NCI-H1048 (cell line): ENCODE results near the gene AXIN1.
"Not testable (repeated sequence)": the region's sequence is repeated elsewhere in the genome, so short reads cannot be mapped to it uniquely, and the experiment has no call there.

Source experiments
- DNase-seq: peaks from one replicate; lab custom pipeline; 2025; lab: John Stamatoyannopoulos, UW

The AXIN1 gene

DNA sequence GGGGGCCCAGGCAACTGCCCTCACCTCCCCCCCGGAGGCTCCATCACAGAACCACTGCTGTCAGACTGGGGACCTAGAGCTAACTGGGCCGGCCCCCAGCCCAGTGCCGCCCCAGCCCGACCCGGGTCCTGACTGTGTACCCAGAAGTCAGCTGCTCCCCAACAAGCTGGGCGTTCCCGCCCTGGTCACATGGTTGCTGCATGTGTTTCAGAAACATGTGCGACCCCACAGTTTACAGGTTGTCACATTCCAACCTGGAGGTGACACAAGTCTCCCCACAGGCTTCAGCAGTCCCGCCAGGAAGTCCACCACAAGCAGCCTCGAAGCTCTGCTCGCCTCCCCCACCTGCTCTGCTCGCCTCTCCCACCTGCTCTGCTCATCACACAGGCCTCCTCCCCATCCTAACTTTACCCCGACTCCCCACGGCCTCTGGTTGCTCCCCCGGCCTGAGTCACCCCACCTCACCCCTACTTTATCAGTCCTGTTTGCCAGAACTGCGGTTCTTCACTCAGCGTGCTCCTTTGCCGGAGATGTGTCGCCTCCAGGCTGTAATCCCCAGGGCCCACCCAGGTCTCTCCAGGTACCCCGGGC is 16.8 kb upstream of the AXIN1 start:
- no peak for DNase-seq

DNA sequence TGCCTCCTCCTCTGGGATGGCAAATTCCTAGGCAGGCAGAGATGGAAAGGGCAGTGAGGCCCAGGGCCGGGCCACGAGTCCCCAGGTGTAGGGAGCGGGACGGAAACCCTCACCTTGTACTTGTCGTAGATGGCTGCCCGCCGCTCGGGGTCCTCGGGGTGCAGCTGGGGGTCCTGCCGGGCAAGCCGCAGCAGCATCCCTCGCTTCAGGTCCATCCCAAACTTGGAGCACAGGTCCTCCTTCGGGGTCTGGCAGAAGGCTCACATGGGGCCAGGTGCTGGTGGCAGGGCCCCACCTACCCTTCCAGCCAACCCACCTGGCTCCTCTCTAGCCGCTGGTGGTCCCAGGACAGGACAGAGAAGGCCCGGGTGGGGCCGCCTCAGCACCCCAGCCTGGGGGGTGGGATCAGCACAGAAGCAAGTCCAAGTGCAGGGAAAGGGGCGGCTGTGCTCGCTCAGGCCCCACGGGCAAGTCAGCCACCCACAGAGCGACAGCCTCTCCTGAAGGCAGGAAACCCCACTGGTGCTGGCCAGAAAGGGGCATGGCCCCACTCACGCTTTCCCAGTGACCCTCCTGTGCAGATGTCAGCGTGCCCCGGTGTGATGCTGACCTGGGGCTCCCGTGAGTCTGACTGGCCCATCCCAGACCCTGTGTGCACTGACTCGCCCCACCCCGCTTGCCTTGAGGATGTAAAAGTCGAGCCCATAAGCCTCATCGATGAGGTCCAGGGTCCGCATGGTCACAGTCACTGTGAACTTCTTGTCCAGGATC is 16.1 kb upstream of the AXIN1 start:
- no peak for DNase-seq

DNA sequence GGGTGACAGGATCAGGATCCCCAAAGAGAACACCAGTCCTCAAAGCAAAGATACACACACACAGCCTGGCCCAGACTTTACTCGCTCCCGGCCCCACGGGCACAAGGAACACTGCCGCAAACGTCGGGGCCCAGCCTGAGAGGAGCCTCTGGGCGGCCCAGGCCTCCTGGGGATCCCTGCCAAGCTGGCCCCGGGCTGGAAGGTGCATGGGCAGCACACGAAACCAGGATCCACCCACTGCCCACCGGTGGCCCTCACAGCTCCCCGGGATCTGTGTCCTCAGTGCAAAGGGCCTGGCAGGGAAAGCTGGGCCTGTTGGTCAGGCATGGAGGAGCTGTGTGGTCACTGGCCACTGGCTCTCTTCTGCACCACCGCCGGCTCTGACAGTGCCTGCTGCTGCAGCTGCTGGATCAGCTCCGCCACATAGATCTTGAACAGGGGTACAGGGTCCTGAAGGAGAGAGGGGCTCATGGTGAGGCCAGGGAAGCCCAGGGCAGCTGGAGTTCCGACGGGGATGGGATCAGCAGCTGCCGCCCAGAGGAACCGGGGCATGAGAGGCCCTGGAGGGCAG is 14.9 kb upstream of the AXIN1 start:
- no peak for DNase-seq

DNA sequence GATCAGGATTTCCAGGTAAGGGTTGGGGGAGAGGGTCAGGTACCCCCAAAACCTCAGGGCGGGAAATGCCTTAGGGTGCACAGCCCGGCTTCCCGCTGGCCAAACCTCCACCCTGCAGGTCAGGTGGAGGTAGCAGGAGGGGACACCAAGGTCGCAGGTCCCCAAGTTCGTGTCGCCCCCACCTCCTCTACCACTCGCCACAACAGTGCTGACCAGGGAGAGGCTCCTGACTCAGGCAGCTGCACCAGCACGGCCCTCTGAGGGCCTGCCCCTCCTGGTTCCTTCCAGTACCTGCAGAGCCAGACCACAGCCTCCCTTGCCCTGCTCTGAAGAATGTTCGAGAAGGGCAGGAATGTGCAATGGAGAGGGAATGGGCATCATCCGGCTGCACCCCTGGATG is 14.0 kb upstream of the AXIN1 start:
- DNase-seq = no peak

DNA sequence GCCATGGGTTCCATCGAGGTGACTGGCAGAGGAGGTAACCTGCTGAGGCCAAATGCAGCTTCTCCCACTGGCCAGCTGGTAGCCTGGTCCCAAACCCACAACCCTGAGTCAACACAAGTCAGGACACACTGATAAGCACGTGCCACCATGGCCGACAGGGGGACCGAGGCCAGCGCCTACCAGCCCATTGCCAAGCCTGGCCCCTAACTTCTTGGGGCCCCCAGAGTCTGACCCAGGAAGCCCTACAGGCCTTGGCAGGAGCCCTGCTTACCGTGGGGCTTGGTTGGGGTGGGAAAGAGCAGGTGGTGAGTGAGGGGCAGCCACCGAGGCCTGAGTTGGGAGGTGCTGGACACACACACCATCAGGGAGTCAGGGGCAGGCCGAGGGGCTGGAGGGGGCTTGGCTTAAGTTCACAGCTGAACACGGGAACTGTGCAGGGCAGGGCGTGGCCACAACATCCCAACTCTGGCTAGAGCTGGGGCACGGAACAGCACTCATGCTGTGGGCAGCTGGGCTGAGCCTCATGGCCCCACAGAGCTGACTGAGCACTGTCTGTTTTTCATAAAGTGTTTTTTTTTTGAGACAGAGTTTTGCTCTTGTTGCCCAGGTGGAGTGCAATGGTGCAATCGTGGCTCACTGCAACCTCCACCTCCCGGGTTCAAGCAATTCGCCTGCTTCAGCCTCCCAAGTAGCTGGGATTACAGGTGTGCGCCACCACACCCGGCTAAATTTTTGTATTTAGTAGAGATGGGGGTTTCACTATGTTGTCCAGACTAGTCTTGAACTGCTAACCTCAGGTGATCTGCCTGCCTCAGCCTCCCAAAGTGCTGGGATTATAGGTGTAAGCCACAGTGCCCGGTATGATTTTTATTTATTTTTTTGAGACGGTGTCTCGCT is 12.3 kb upstream of the AXIN1 start:
- no peak for DNase-seq

DNA sequence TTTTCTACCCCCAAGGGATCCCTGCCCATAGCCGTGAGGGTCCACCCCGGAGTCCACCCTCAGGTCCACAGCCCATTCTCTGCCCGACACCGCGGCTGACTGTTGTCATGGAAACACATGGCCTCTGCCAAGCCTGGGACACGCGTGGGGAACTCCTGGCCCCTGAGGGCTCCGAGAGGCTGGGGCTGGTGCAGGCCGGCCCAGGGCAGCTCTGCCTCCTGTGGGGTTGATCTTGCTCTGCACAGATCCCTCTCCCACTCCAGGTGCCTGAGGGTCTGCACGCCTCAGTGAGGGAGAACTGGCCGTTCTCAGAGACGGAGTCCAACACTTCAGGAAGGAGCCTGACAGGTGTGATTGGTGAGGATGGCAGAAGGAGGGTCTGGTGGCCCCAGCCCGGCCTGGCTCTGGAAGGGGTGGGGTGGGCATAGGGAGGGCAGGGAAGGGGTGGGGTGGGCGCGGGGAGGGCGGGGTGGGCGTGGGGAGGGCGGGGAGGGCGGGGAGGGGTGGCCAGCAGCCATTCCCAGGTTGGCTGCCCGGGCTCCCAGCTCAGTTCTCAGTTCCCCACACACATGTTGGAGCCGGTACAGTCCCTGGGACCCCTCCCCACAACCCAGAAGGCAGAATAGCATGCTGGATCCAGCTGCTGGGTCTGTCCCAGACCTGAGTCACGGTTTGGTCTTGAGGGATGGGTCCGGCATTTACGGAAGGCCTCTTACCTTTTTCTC is 11.4 kb upstream of the AXIN1 start:
- no peak for DNase-seq

DNA sequence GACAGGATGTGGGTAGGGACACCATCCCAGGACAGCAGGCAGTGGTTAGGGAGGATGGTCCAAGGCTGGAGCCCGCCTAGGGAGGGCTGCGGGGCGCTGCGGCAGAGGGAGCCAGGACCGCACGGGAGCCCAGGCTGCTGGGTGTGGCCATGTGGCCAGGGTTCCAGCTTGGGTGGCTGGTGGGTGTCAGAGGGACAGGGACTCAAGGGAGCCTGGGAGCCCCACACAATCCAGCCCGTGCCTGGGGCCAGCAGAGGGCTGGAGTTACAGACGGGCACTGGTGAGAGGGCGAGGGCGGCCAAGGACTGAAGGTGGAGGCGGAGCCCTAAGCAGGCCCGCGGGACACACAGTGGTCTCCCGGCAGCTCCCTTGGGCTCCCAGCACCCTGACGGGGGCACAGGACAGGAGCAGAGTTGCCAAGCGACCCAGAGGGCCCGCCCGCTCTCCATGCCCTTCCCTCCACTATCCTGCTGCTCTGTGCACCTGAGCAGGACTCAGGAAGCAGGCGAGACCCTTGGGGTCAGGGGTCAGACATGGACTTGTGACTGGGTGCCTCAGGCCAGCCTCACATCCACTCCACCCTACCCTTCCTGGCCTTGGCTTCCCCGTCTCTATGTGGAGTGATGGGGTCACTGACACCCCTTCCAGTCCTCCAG is 10.7 kb upstream of the AXIN1 start:
- no peak for DNase-seq

DNA sequence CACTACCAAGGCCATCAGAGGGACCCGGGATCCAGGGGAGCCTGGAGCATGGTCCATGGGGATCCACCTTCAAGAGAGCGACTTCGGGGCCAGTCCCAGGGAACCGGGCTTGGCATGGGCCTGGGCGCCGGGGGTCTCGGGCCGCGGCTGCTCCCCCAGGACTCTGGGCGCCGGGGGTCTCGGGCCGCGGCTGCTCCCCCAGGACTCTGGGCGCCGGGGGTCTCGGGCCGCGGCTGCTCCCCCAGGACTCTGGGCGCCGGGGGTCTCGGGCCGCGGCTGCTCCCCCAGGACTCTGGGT is 10.1 kb upstream of the AXIN1 start:
- not testable (repeated sequence) for DNase-seq

DNA sequence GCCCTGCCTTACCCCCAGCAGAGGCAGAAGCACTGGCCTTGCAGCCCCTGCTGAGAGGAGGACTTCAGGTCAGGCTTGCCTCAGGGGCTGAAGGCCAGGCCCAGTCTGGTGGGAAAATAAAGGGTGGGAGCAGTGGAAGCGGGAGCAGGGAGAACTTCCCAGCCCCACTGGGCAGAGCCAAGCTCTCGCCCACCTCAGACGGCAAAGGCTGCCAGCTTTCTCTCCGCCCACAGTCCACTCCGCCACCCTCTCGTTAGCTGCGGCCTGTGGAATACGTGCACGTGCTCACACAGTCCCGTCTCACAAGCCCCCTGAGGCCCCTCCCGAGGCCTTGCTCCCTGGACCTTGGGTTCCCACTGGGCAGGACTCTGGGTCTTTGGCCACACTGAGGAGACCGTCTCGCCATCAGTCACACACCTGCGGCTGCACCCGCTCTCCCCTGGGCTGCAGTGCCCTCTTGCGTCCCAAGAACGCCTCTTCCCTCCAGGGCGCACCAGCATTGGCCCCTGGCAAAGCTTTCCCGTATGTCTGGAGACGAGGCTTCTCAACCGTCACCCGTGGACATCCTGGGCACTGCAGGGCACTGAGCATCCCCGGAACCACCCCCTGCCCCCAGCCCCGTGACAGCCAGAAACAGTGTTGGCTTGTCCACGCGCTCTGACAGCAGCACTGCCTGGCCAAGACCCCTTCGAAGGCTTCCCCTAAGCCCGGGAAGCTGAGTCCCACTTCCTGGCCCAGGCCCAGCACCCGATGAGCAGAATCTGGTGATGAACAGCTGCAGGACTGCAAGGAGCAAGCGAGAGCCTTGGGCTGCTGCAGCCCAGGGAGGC is 9.6 kb upstream of the AXIN1 start:
- DNase-seq = no peak

DNA sequence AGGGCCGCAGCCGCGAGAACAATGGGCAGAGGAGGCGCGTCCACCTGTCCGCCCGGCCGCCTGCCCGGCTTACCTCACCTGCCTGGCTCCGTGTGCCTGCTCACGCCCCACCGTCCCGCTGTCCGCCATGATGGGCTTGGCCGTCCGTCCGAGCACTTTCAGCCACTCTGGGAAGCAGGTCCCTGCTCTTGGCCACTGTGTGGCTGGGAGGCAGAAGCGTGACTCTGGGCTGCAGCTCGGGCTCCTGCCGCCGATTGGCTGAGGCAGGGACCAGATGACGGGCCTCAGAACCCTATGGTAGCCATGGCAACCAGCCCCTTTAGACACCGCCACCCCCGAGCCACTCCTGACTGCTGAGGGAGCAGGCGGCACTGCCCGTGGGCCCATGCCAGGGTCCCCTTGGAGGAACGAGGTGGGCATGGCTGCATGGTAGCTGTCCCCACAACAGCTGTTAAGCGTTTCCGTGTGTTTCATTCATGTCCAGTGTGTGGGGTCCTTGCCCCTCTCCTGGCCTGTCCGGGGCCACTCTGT is 8.9 kb upstream of the AXIN1 start:
- no peak for DNase-seq

DNA sequence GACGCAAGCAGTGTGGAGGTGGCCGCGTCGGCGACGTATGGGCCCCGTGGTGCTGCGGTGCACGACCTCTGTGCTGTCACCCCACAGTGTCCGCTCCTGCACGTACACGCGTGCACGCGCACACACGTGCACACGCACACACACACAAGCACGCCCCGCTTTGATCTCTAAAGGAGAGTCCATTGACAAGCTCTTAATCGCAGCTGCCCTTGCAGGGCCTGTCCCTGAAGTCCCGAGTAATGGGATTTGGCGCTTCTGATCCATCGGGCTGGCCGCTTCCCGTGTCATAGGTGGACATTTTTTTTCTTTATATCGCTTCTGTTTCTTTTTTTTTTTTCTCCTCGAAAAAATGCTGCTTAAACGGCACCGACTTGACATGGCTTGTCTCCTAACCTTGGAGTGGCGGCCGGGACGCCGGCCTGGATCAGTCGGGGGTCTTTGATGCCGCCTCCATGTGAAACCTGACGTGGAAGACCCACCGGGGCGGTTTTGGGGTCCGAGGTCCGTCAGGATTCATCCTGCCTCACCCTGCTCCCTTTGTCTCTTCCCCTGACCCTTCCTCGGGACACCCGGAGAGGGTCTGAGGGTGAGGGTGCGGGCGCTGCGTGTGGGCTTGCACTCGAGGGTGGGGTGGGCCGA is 8.3 kb upstream of the AXIN1 start:
- no peak for DNase-seq

DNA sequence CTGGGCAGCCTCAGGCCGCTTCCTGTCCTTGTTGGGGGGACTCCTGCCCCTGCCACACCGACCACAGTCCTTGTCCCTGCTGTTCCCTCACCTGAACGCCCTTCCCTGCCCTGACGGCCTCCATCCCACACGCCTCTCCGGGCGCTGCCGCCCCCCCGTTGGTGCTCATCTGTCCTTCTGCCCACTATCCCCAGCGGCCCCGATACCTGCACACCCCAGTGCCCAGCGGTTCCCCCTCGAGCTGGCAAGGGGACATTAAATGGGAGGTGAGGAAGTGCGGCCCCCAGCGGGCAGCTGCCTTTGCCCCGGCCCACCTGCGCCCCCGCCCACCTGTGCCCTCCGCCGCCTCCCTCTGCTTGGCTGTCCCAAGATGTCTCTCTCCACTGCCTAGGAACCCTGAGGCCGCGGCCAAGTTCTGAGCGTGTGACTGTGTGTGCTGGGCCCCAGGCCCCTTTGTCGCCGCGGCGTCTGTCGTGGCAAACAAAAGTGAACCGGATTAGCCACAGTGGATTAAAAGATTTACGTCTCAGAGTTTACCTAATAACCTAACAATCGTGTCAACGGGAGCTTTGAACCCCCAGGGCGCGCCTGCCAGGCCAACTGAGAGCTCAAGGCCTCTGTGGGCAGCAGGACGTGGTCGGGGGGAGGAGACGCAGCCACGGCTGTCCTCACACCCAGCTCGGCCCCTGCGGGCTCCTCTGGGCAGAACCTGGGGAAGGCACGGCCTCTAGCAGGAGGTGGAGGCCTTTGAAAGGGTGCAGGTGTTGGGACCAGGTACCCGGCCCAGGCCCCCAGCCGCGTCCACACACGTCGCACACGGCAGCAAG is 7.6 kb upstream of the AXIN1 start:
- no peak for DNase-seq

DNA sequence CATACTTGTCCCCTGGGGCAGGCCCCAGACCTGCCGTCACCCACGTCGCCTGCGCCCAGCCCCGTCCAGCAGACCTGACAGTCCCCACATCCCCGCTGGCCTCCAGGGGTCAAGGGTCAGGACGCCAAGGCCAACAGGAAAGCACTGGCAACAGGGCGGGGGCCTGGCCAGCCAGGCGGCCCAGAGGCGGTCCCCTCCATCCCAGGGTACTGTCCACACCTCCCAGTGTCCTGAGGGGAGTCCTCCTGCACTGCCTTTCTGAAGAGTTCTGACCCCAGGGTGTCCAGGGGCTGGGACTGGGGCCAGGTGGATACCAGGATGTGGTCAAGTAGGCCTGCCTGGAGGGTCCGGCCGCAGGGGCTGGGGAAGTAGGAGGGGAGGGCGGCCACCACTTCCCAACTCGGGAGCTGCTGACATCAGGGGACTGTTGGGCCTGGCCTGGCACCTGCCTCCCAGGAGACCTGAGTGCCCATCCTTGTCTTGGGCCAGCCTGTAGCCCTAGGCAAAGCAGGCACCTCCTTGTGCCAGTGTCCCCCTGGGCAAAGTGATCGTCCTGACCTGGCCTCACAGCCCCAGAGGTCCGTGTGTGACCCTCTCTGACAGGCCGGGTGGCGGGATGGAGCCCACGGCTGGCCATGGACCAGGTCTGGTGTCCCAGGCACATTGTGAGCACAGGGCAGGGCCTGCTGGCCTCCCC is 6.7 kb upstream of the AXIN1 start:
- no peak for DNase-seq

DNA sequence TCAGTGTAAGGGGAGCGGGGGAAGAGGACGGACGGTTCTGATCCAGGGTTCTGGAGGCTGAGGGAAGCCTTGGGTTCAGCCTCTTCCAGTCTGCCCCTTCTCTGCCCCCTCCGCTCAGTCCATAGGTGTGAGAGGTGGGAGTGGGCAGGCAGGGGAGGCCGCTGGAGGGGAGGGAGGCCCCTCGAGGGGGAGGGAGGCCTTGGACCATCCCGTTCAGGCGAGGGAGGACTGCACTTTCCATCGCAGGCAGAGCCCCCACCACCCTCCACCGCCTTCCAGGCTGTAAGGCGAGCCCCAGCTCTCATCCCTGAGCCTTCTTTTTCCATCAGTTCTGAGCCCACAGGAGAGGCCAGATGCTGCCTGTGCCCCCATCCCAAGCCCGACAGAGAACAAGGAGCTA is 4.2 kb upstream of the AXIN1 start:
- DNase-seq = no peak

DNA sequence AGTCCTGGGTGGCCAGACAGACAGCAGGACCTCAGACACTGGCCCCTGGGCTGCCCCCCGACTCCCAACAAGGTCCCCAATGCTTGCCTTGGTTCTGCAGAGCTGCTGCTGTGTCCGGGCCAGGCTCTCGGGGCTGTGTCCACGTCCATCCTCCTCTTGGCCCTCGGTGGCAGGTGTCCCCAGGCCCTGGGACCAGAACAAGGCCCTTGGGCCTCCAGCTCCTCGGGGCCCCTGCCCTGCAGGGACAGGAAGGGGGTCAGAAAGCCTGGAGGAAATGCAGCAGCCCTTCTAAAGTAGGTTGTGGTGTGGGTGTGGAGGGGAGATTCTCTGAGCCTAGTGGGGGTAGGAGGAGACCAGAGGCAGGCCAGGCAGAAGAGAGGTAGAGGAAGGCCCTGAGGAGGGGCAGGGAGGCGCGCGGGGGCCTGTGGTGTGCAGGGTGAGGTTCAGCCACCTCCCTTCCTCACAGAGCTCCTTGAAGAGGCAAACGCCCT is 2.5 kb upstream of the AXIN1 start:
- DNase-seq = no peak

DNA sequence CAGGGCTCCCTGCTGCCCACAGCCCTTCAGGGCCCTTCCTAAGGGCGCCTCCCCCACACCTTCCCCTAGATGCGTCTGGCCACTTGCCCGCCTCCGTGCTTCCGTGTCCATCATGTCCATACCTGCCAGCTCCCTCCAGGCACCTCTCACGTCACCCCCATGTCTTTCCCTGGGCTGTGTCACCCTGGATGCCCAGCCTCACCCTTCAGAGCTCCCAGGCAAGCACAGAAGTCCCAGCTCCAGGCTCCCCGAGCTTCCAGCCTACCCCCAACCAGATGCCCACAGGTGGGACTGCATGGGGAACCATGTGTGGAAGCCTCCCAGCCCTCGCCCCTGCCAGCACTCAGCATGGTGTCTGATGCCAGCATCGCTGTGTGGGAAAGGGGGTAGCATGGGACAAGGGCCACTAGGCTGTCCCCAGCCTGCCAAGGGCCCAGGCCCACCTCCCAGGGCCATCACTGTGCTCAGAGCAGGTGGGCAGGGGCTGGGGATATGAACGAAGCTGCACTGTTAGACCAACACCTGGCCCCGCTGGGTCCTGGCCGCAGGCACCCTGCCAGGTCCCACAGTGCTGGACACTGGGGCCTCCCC is 1.9 kb upstream of the AXIN1 start:
- no peak for DNase-seq

DNA sequence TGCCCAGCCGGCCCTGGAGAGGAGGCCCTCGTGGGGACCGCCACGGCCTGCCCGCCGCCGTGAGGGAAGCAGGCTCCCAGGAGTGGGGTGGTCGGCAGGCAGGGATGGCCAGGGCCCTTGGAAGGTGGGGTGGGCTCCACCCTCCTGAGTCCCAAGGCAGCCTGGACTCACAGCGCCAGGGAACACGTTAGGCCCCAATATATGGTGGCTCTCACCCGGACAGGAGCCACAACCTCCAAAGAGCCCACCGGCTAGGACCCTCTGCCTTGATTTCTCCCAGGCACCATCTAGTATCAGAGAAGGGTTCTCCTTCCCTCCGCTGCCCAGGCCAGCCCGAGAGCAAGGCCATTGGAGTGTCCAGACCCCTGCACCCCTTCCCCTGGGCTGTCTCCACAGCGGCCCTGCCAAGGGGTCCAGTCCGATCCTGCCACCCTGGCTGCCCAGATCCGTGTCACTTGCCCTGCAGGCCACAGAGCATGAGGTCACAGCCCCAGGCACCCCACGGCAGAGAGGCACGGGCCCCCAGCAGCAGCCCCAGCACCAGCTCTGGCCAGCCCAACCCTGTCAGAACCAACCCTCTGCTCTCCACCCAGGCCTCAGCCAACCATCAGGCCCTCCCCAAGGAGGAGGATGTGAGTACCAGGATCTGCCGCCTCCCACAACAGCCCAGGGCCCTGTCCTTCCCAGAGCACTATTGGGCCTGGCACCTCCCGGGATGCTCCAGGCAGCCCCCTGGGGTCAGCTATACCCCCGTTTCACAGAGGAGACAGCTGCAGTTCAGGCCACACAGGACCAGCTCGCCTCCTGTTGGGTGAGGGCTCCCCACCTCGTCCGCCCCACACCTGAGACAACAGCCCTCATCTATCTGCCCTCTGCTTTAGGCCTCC is 1.1 kb upstream of the AXIN1 start:
- no peak for DNase-seq
